ENCODE data around the gene SMIM1.

SMIM1 gene

DNA sequence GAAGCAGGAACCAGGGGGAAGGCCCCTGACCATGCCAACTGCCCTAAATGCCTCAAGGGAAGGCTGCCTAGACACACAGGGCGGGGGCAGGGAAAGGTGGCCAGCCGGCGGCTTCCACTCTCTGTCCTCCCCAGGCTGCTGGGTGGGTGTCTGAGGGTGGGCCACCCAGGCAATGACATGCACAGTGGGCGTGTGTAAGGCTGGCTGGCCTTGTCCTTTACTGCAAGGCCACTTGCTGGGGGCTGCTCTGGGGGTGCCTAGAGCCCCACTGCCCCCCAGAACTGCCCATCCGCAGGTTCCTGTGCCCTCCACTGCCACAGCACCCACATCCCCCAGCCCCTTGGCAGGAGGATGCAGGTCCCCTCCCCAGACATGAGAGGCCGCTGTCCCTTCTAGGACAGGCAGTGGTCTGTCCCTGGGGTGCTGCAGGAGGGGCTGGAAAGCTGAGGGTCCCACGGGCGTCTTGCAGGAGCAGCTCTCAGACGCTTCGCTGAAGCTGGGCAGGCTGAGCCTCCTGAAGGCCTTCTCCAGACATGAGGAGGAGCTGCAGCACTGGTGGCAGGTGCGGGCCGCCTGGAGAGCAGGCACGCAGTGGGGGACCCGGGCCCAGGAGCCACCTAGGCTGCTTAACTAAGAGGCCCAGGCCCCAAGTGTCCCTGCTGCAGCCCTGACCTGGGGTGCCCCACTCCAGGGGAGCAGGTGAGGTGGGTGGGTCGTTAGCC lies 10.2 kb upstream of the SMIM1 start:
- Histone ChIP-seq H3K4me3 (ENCODE audit: low read length, poor library complexity, severe bottlenecking) (no peak overlapping the region), H4K20me1 (ENCODE audit: insufficient read depth, low read length, poor library complexity, severe bottlenecking) (no peaks in the 10 kb centered on the region), H3K36me3 (ENCODE audit: insufficient read depth, low read length) (no peaks in the 10 kb centered on the region), H2AFZ (ENCODE audit: low read length) (no peak overlapping the region), H3K4me2 (ENCODE audit: low read depth, low read length, poor library complexity, severe bottlenecking) (no peak overlapping the region), H3K9me2 (replicated peaks; ENCODE audit: low read depth, low read length) (no peaks in the 10 kb centered on the region), H3K79me2 (ENCODE audit: insufficient read depth, low read length) (no peaks in the 10 kb centered on the region), H3F3A (ENCODE audit: low read depth) (no peaks in the 10 kb centered on the region), H3K9ac (ENCODE audit: low read depth, low read length, poor library complexity, severe bottlenecking) (no peak overlapping the region), H3K9me3 (ENCODE audit: insufficient read depth, low read depth, low read length) (no peaks in the 10 kb centered on the region), H3K4me1 (ENCODE audit: insufficient read depth, low read length, poor library complexity, severe bottlenecking) (no peaks in the 10 kb centered on the region), H3K27me3 (ENCODE audit: insufficient read depth, low read length, poor library complexity, severe bottlenecking) (no peaks in the 10 kb centered on the region)
- no peak for TF ChIP-seq EZH2phosphoT487 (IDR thresholded peaks at IDR 0.05; ENCODE audit: borderline replicate concordance)
- TF ChIP-seq, protein P1, sequence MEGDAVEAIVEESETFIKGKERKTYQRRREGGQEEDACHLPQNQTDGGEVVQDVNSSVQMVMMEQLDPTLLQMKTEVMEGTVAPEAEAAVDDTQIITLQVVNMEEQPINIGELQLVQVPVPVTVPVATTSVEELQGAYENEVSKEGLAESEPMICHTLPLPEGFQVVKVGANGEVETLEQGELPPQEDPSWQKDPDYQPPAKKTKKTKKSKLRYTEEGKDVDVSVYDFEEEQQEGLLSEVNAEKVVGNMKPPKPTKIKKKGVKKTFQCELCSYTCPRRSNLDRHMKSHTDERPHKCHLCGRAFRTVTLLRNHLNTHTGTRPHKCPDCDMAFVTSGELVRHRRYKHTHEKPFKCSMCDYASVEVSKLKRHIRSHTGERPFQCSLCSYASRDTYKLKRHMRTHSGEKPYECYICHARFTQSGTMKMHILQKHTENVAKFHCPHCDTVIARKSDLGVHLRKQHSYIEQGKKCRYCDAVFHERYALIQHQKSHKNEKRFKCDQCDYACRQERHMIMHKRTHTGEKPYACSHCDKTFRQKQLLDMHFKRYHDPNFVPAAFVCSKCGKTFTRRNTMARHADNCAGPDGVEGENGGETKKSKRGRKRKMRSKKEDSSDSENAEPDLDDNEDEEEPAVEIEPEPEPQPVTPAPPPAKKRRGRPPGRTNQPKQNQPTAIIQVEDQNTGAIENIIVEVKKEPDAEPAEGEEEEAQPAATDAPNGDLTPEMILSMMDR (conservative IDR thresholded peaks at IDR 0.05; ENCODE audit: low read length): no peak

DNA sequence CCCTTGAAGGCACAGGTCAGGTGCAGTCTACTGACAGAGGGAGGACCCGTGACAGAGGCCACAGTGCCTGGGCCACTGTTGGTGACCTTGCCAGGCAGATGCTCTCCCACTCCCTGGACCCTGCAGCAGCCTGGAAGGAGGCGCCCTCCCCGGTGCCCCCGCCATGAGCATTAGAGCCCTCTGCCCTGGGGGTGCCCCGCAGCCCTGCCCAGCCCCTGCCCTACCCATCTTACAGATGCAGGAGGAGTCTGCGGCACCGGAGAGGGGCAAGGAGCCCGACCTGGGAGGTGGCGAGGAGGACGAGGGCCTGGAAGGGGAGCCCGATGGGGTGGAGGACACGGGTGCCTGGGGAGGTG lies 9.7 kb upstream of the SMIM1 start:
- no peaks in the 10 kb centered on the region for H3F3A ChIP-seq (ENCODE audit: low read depth)

DNA sequence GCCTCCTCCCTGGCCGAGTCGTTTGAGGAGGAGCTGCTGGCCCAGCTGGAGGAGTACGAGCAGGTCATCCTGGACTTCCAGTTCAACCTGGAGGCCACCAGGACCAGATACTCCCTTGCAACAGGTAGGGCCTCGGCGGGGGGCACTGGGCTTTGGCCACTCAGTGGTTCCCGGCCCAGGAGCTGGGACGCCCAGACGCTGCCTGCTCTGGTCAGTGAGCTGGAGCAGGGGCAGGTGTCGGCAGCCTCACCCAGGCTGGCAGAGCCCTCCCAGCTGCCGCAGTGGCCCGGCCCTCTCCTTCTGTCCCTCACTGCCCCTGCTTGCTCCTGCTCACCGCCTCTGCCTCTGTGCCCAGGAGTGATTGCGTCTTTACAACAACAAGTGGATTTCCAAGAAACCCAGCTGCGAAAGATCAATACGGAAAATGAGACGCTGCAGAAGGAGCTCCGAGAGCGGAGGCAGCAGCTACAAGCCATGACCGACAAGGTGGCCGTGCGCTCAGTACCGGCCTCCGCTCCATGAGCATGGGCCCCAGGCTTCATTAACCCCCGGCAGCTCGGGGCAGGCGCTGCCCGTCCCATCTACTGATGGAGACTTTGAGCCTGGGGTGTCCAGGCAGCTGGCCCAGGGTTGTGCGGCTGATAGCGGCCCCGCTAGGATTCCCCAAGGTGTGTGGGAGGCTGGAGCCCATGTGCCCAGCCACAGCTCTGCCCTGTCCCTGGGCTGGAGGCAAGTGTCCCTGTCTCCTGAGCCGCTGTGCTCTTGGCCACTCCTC lies 9.0 kb upstream of the SMIM1 start:
- Histone ChIP-seq H2AFZ (ENCODE audit: low read length) (no peak overlapping the region), H3K4me1 (ENCODE audit: insufficient read depth, low read length, poor library complexity, severe bottlenecking) (no peaks in the 10 kb centered on the region), H3F3A (ENCODE audit: low read depth) (no peaks in the 10 kb centered on the region), H3K36me3 (ENCODE audit: insufficient read depth, low read length) (no peaks in the 10 kb centered on the region), H3K79me2 (ENCODE audit: insufficient read depth, low read length) (no peaks in the 10 kb centered on the region), H4K20me1 (ENCODE audit: insufficient read depth, low read length, poor library complexity, severe bottlenecking) (no peaks in the 10 kb centered on the region), H3K9me2 (replicated peaks; ENCODE audit: low read depth, low read length) (no peaks in the 10 kb centered on the region), H3K9me3 (ENCODE audit: insufficient read depth, low read depth, low read length) (no peaks in the 10 kb centered on the region), H3K9ac (ENCODE audit: low read depth, low read length, poor library complexity, severe bottlenecking) (no peak overlapping the region), H3K4me3 (ENCODE audit: low read length, poor library complexity, severe bottlenecking) (no peak overlapping the region), H3K27me3 (ENCODE audit: insufficient read depth, low read length, poor library complexity, severe bottlenecking) (no peaks in the 10 kb centered on the region), H3K4me2 (ENCODE audit: low read depth, low read length, poor library complexity, severe bottlenecking) (no peak overlapping the region)
- TF ChIP-seq, protein P1 (conservative IDR thresholded peaks at IDR 0.05; ENCODE audit: low read length): no peak
- no peak for TF ChIP-seq EZH2phosphoT487 (IDR thresholded peaks at IDR 0.05; ENCODE audit: borderline replicate concordance)

More for the DNA sequence above, 9.7 kb upstream of the SMIM1 start:
- no peaks in the 10 kb centered on the region for H3K27me3 ChIP-seq (ENCODE audit: insufficient read depth, low read length, poor library complexity, severe bottlenecking)
- no peak overlapping the region for H3K4me2 ChIP-seq (ENCODE audit: low read depth, low read length, poor library complexity, severe bottlenecking)
- H3K4me3 ChIP-seq (ENCODE audit: low read length, poor library complexity, severe bottlenecking): no peak overlapping the region
- H2AFZ ChIP-seq (ENCODE audit: low read length): no peak overlapping the region
- no peaks in the 10 kb centered on the region for H3K9me3 ChIP-seq (ENCODE audit: insufficient read depth, low read depth, low read length)
- no peaks in the 10 kb centered on the region for H3K4me1 ChIP-seq (ENCODE audit: insufficient read depth, low read length, poor library complexity, severe bottlenecking)
- H3K9ac ChIP-seq (ENCODE audit: low read depth, low read length, poor library complexity, severe bottlenecking): no peak overlapping the region
- no peaks in the 10 kb centered on the region for H4K20me1 ChIP-seq (ENCODE audit: insufficient read depth, low read length, poor library complexity, severe bottlenecking)
- no peaks in the 10 kb centered on the region for H3K36me3 ChIP-seq (ENCODE audit: insufficient read depth, low read length)
- no peaks in the 10 kb centered on the region for H3K9me2 ChIP-seq (replicated peaks; ENCODE audit: low read depth, low read length)
- no peak for TF ChIP-seq EZH2phosphoT487 (IDR thresholded peaks at IDR 0.05; ENCODE audit: borderline replicate concordance)
- TF ChIP-seq, protein P1 (conservative IDR thresholded peaks at IDR 0.05; ENCODE audit: low read length): no peak
- no peaks in the 10 kb centered on the region for H3K79me2 ChIP-seq (ENCODE audit: insufficient read depth, low read length)

Measured in Loucy (cell line).